Keratinocyte (primary cell): ENCODE results near the gene NME9. TPM values are rescaled to one million over a fixed set of nuclear protein-coding genes. Genes with fewer than 3 reads are reported as not detected.

ENCODE experiments used
- DNase-seq: peaks from one replicate; pipeline ENCODE4 v3.0.0-alpha.2; 2011; ENCODE audit warnings: low read depth, missing footprints, low spot score
- FAIRE-seq: peaks from 2 replicates; lab custom pipeline; 2011; peaks lifted over from hg19 to GRCh38; lab: Jason Lieb, UNC
- H2AFZ ChIP-seq: 2 replicates; pipeline ENCODE4 v1.6.0; 2012; ENCODE audit warnings: low read length, control low read depth, inconsistent platforms; ENCODE audit not compliant: control insufficient read depth
- H3K27ac ChIP-seq: 2 replicates; pipeline ENCODE4 v1.5.1; 2011; ENCODE audit warnings: low read length; ENCODE audit not compliant: control insufficient read depth, insufficient read depth
- H3K27me3 ChIP-seq: 3 replicates; pipeline ENCODE4 v1.6.0; 2011; ENCODE audit warnings: low read length; ENCODE audit not compliant: control insufficient read depth, insufficient read depth; ENCODE audit errors: extremely low read depth
- H3K36me3 ChIP-seq, 2 experiments: 2 replicates in 1 of 2; 3 replicates in 1 of 2; pipeline ENCODE4 v1.5.1; 2011; ENCODE audit warnings: low read length in 2 of 2, mild to moderate bottlenecking in 1 of 2; ENCODE audit not compliant: control insufficient read depth in 2 of 2, insufficient read depth in 2 of 2; ENCODE audit errors: extremely low read depth in 1 of 2
- H3K4me1 ChIP-seq: 3 replicates; pipeline ENCODE4 v1.5.1; 2011; ENCODE audit warnings: low read length; ENCODE audit not compliant: control insufficient read depth, insufficient read depth; ENCODE audit errors: extremely low read depth
- H3K4me2 ChIP-seq: 3 replicates; pipeline ENCODE4 v1.6.0; 2011; ENCODE audit warnings: low read depth, low read length; ENCODE audit not compliant: control insufficient read depth, insufficient read depth; ENCODE audit errors: extremely low read depth
- H3K4me3 ChIP-seq, 3 experiments: fragments of 200-600 bp in 1 of 3; sonication (generic) in 1 of 3; 2 replicates in 2 of 3; 3 replicates in 1 of 3; pipeline ENCODE4 v1.5.1; 2011 to 2016; ENCODE audit warnings: low read length in 3 of 3, mild to moderate bottlenecking in 3 of 3, control low read depth in 2 of 3, inconsistent platforms in 1 of 3, low read depth in 1 of 3, mixed read lengths in 1 of 3, mixed run types in 1 of 3, moderate library complexity in 1 of 3; ENCODE audit not compliant: control insufficient read depth in 2 of 3, insufficient read depth in 2 of 3; ENCODE audit errors: extremely low read depth in 1 of 3
- H3K79me2 ChIP-seq: 2 replicates; pipeline ENCODE4 v1.6.0; 2012; ENCODE audit warnings: low read length; ENCODE audit not compliant: control insufficient read depth, insufficient read depth
- H3K9ac ChIP-seq: 3 replicates; pipeline ENCODE4 v1.6.0; 2011; ENCODE audit warnings: low read length; ENCODE audit not compliant: control insufficient read depth, insufficient read depth; ENCODE audit errors: extremely low read depth
- H3K9me1 ChIP-seq: 3 replicates; pipeline ENCODE4 v1.6.0; 2011; ENCODE audit warnings: low read length; ENCODE audit not compliant: control insufficient read depth, insufficient read depth; ENCODE audit errors: extremely low read depth
- H3K9me3 ChIP-seq: 2 replicates; pipeline ENCODE4 v1.5.1; 2012; ENCODE audit warnings: low read depth, low read length; ENCODE audit not compliant: control insufficient read depth
- H4K20me1 ChIP-seq: 3 replicates; pipeline ENCODE4 v1.6.0; 2011; ENCODE audit warnings: low read length; ENCODE audit not compliant: control insufficient read depth, insufficient read depth; ENCODE audit errors: extremely low read depth
- EZH2 ChIP-seq: IDR thresholded peaks from one replicate; pipeline ENCODE4 v1.6.1; 2012; ENCODE audit warnings: inconsistent platforms, mild to moderate bottlenecking, low read length, moderate library complexity
- dilution Hi-C: fragments of 300-500 bp; cut with MboI; formaldehyde crosslinking; loops from one replicate; pipeline ENCODE4 v1.7.0; 2020; ENCODE audit warnings: low sequenced_read_pairs; ENCODE audit not compliant: extremely low pct_ligation_motif_present
- polyA plus RNA-seq, 5 experiments: library from polyadenylated mRNA; depleted of rRNA in 3 of 5; stranded (reverse) in 3 of 5; stranded (forward) in 1 of 5; unstranded in 1 of 5; fragments of >200 nt; gene quantifications; 1 replicate in 1 of 5; 2 replicates in 3 of 5; 3 replicates in 1 of 5; pipeline versions ENCODE4 v1.2.1 to v1.2.3, GENCODE V29; 2011 to 2012; ENCODE audit warnings: missing spikeins in 2 of 5, low read depth in 1 of 5, low replicate concordance in 1 of 5
- TF ChIP-seq, protein P1 (sequence below), 3 experiments: IDR thresholded peaks in 1 of 3; conservative IDR thresholded peaks in 1 of 3; optimal IDR thresholded peaks in 1 of 3; 2 replicates in 2 of 3; 3 replicates in 1 of 3; pipeline versions ENCODE3 to v1.5.1; 2011; ENCODE audit warnings: low read length in 3 of 3, mild to moderate bottlenecking in 3 of 3, moderate library complexity in 2 of 3, control low read depth in 1 of 3, inconsistent platforms in 1 of 3; ENCODE audit not compliant: insufficient read depth in 2 of 3; ENCODE audit errors: extremely low read depth in 1 of 3

The NME9 gene
- polyA plus RNA-seq, 1 donor (not counting 4 experiments of a cell fraction or from before 2014, with no cell fraction given), result 0.05 TPM

DNA sequence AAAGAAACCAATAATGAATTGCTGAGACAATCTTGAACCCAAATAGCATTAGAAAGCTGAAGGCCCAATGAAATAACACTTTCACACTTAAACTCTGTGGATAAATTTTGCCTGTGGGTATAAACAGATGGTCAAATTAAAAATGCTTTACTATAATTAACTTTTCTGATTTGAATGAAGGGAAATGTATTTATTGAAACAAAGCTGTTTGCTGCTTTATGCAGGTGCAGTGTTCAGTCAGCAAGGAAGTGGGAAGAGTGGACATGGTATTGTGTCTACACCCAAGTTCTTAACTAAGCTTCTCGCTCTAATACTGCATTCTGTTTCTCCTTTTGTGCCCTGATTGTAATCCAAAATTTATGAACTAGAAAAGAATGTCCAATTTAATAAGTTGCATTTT is 31.8 kb downstream of the NME9 start:
- Histone ChIP-seq H2AFZ (no peak overlapping the region), H3K9me3 (no peaks in the 10 kb centered on the region), H3K36me3 (peaks cover 7 to 9% of the 10 kb centered on the region in 2 experiments), H3K9ac (no peak overlapping the region), H3K4me1 (no peaks in the 10 kb centered on the region), H3K27ac (no peak overlapping the region), H3K79me2 (no peaks in the 10 kb centered on the region), H3K4me2 (no peak overlapping the region), H3K4me3 (no peak overlapping the region), H3K9me1 (no peaks in the 10 kb centered on the region), H3K27me3 (no peaks in the 10 kb centered on the region), H4K20me1 (no peaks in the 10 kb centered on the region)
- dilution Hi-C loops, result no loop called here
- FAIRE-seq (no peak), DNase-seq (no peak)
- TF ChIP-seq, protein P1, sequence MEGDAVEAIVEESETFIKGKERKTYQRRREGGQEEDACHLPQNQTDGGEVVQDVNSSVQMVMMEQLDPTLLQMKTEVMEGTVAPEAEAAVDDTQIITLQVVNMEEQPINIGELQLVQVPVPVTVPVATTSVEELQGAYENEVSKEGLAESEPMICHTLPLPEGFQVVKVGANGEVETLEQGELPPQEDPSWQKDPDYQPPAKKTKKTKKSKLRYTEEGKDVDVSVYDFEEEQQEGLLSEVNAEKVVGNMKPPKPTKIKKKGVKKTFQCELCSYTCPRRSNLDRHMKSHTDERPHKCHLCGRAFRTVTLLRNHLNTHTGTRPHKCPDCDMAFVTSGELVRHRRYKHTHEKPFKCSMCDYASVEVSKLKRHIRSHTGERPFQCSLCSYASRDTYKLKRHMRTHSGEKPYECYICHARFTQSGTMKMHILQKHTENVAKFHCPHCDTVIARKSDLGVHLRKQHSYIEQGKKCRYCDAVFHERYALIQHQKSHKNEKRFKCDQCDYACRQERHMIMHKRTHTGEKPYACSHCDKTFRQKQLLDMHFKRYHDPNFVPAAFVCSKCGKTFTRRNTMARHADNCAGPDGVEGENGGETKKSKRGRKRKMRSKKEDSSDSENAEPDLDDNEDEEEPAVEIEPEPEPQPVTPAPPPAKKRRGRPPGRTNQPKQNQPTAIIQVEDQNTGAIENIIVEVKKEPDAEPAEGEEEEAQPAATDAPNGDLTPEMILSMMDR (optimal IDR thresholded peaks at IDR 0.05 in 1 of 3, IDR thresholded peaks at IDR 0.05 in 1 of 3, conservative IDR thresholded peaks at IDR 0.05 in 1 of 3; ENCODE audit: extremely low read depth in 1 of 3, insufficient read depth in 2 of 3, low read length in 3 of 3), result no peak
- TF ChIP-seq EZH2, result no peak

DNA sequence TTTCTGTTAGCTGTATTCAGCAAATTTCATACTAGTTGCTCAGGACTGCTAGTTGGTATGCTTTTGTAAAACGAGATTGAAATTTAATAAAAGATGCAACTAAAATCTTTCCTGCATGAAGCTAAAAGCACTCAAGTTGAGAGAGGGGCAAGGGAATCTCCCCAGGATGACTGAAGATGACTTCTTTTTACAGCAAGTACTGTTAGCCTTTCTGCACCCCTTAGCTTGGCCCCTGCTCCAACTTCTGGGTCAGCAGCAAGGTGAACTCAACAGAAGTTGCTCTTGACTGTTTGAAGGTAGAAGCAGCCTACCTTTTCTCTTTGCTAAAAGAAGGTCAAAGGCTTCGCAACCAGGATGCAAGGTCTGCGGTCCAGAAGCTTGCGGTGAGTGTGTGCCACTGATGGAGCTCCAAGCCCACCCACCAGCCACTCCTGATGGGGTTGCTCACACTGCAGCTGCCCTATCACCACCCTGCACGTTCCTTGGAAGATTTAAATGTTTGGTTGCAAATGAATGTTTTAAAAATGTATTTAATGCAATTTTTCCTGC is 32.5 kb downstream of the NME9 start:
- Histone ChIP-seq H3K79me2 (no peaks in the 10 kb centered on the region), H3K9ac (no peak overlapping the region), H3K4me1 (no peaks in the 10 kb centered on the region), H3K4me2 (no peak overlapping the region), H3K36me3 (peaks cover 13 to 14% of the 10 kb centered on the region in 2 experiments), H3K4me3 (no peak overlapping the region), H3K9me1 (no peaks in the 10 kb centered on the region), H3K27ac (no peak overlapping the region), H3K9me3 (no peaks in the 10 kb centered on the region), H3K27me3 (no peaks in the 10 kb centered on the region), H4K20me1 (no peaks in the 10 kb centered on the region), H2AFZ (no peak overlapping the region)
- FAIRE-seq (no peak), DNase-seq (no peak)
- TF ChIP-seq EZH2, result no peak
- TF ChIP-seq, protein P1 (optimal IDR thresholded peaks at IDR 0.05 in 1 of 3, IDR thresholded peaks at IDR 0.05 in 1 of 3, conservative IDR thresholded peaks at IDR 0.05 in 1 of 3; ENCODE audit: extremely low read depth in 1 of 3, insufficient read depth in 2 of 3, low read length in 3 of 3), result no peak
- dilution Hi-C loops, result no loop called here
